Measurements from ENCODE around the gene FBL. TPM values are rescaled to one million over a fixed set of nuclear protein-coding genes. Genes with fewer than 3 reads are reported as not detected.
A peak's percentile ranks its signal among the peaks of the same experiment; 100 is the strongest.
"Not testable (repeated sequence)": the region's sequence is repeated elsewhere in the genome, so short reads cannot be mapped to it uniquely, and the experiment has no call there.

FBL gene
- 311 TPM for total RNA-seq

- peak; percentile 96 for DNase-seq (ENCODE audit: low spot score)
Measured at GRCh38 chr19:39845933-39846677, at the start of gene FBL. FBL (minus strand) TSS chr19:39846379; CDS start chr19:39846300, 79 bp downstream.

- DNase-seq (ENCODE audit: low spot score) = not testable (repeated sequence)
Measured at GRCh38 chr19:39895096-39895495, 48.9 kb upstream of the FBL start.

- DNase-seq (ENCODE audit: low spot score) = not testable (repeated sequence)
Measured at GRCh38 chr19:39894236-39894606, 48.0 kb upstream of the FBL start.

- DNase-seq (ENCODE audit: low spot score) = not testable (repeated sequence)
Measured at GRCh38 chr19:39893366-39894235, 47.4 kb upstream of the FBL start.

- not testable (repeated sequence) for DNase-seq (ENCODE audit: low spot score)
Measured at GRCh38 chr19:39892506-39892902, 46.3 kb upstream of the FBL start.

GRCh38 chr19:39891660-39892505 is 45.7 kb upstream of the FBL start:
- DNase-seq (ENCODE audit: low spot score) = not testable (repeated sequence)

- DNase-seq (ENCODE audit: low spot score) = no peak
Measured at GRCh38 chr19:39890755-39891551, 44.8 kb upstream of the FBL start.

GRCh38 chr19:39889872-39890754 is 43.9 kb upstream of the FBL start:
- not testable (repeated sequence) for DNase-seq (ENCODE audit: low spot score)

- DNase-seq (ENCODE audit: low spot score) = not testable (repeated sequence)
Measured at GRCh38 chr19:39887456-39887951, 41.3 kb upstream of the FBL start.

GRCh38 chr19:39885821-39886554 is 39.8 kb upstream of the FBL start:
- not testable (repeated sequence) for DNase-seq (ENCODE audit: low spot score)

- not testable (repeated sequence) for DNase-seq (ENCODE audit: low spot score)
Measured at GRCh38 chr19:39884721-39885120, 38.5 kb upstream of the FBL start.

- DNase-seq (ENCODE audit: low spot score) = not testable (repeated sequence)
Measured at GRCh38 chr19:39882645-39883044, 36.5 kb upstream of the FBL start.

- DNase-seq (ENCODE audit: low spot score) = not testable (repeated sequence)
Measured at GRCh38 chr19:39881495-39882110, 35.4 kb upstream of the FBL start.

GRCh38 chr19:39880241-39880640 is 34.1 kb upstream of the FBL start:
- DNase-seq (ENCODE audit: low spot score) = not testable (repeated sequence)

- not testable (repeated sequence) for DNase-seq (ENCODE audit: low spot score)
Measured at GRCh38 chr19:39879796-39880195, 33.6 kb upstream of the FBL start.

GRCh38 chr19:39878866-39879265 is 32.7 kb upstream of the FBL start:
- DNase-seq (ENCODE audit: low spot score) = not testable (repeated sequence)

GRCh38 chr19:39878398-39878797 is 32.2 kb upstream of the FBL start:
- no peak for DNase-seq (ENCODE audit: low spot score)

GRCh38 chr19:39877982-39878381 is 31.8 kb upstream of the FBL start:
- not testable (repeated sequence) for DNase-seq (ENCODE audit: low spot score)

All from ureter (tissue), 1 donor.